GM23338 (cell line): Measurements from ENCODE around the gene ITPR3. TPM values are rescaled to one million over a fixed set of nuclear protein-coding genes. Genes with fewer than 3 reads are reported as not detected.

Source experiments
- ATAC-seq: fragments of 200-7000 bp; cut with Tn5 transposase; 3 replicates; pipeline ENCODE4 v1.9.1; 2020
- DNase-seq: peaks from one replicate; pipeline ENCODE4 v3.0.0-alpha.2; 2015; ENCODE audit warnings: low spot score
- H2AFZ ChIP-seq: fragments of 200-600 bp; sonication (generic); 2 replicates; pipeline ENCODE4 v1.8.0; 2016; ENCODE audit warnings: antibody characterized with exemption, mild to moderate bottlenecking, moderate library complexity
- H3F3A ChIP-seq: fragments of 200-600 bp; sonication (generic); replicated peaks from 2 replicates; pipeline ENCODE4 v1.8.0; 2017; ENCODE audit warnings: antibody characterized with exemption, mixed run types, low read depth
- H3K27ac ChIP-seq: fragments of 200-600 bp; sonication (generic); 2 replicates; pipeline ENCODE4 v1.6.1; 2016; ENCODE audit warnings: low read depth
- H3K27me3 ChIP-seq: fragments of 200-600 bp; sonication (generic); 2 replicates; pipeline ENCODE4 v1.8.0; 2016; ENCODE audit warnings: mild to moderate bottlenecking, mixed run types, moderate library complexity; ENCODE audit not compliant: insufficient read depth
- H3K36me3 ChIP-seq: fragments of 200-600 bp; sonication (generic); 2 replicates; pipeline ENCODE4 v1.8.0; 2016; ENCODE audit warnings: mild to moderate bottlenecking; ENCODE audit not compliant: insufficient read depth
- H3K4me1 ChIP-seq: fragments of 200-600 bp; sonication (generic); 2 replicates; pipeline ENCODE4 v1.8.0; 2016; ENCODE audit warnings: mild to moderate bottlenecking, moderate library complexity; ENCODE audit not compliant: insufficient read depth
- H3K4me2 ChIP-seq: fragments of 200-600 bp; sonication (generic); 2 replicates; pipeline ENCODE4 v1.7.1; 2017; ENCODE audit warnings: mixed run types
- H3K4me3 ChIP-seq: fragments of 200-600 bp; sonication (generic); 2 replicates; pipeline ENCODE4 v1.6.1; 2016; ENCODE audit warnings: mixed run types
- H3K79me2 ChIP-seq: fragments of 200-600 bp; sonication (generic); replicated peaks from 2 replicates; pipeline ENCODE4 v1.8.0; 2017; ENCODE audit warnings: mild to moderate bottlenecking; ENCODE audit not compliant: insufficient read depth
- H3K9me2 ChIP-seq: fragments of 200-600 bp; sonication (generic); 2 replicates; pipeline ENCODE4 v1.8.0; 2017; ENCODE audit not compliant: insufficient read depth
- H4K20me1 ChIP-seq: fragments of 200-600 bp; sonication (generic); replicated peaks from 2 replicates; pipeline ENCODE4 v1.8.0; 2017; ENCODE audit warnings: mild to moderate bottlenecking; ENCODE audit not compliant: insufficient read depth
- H3K27ac Mint-ChIP-seq: 2 replicates; pipeline ENCODE4 v1.8.0; 2020; ENCODE audit warnings: inconsistent platforms, mild to moderate bottlenecking, moderate library complexity, mixed read lengths
- H3K27me3 Mint-ChIP-seq: 3 replicates; pipeline ENCODE4 v1.8.0; 2022; ENCODE audit warnings: low read depth, mild to moderate bottlenecking, moderate library complexity, mixed read lengths, inconsistent platforms; ENCODE audit not compliant: insufficient read depth, poor library complexity
- H3K36me3 Mint-ChIP-seq: 3 replicates; pipeline ENCODE4 v1.8.0; 2021; ENCODE audit warnings: low read depth, mild to moderate bottlenecking, inconsistent platforms, moderate library complexity, mixed read lengths
- H3K4me1 Mint-ChIP-seq: 3 replicates; pipeline ENCODE4 v1.8.0; 2020; ENCODE audit warnings: mild to moderate bottlenecking, inconsistent platforms, mixed read lengths
- H3K4me3 Mint-ChIP-seq: 3 replicates; pipeline ENCODE4 v1.8.0; 2021; ENCODE audit warnings: moderate library complexity, mild to moderate bottlenecking, inconsistent platforms, mixed read lengths
- H3K9me3 Mint-ChIP-seq: 3 replicates; pipeline ENCODE4 v1.8.0; 2020; ENCODE audit warnings: moderate library complexity, mild to moderate bottlenecking, inconsistent platforms, mixed read lengths
- CREB1 ChIP-seq: fragments of 250-450 bp; sonication (Bioruptor Pico); IDR thresholded peaks from 2 replicates; pipeline ENCODE4 v1.5.0; 2020; ENCODE audit warnings: low read depth, mild to moderate bottlenecking, moderate library complexity
- CTCF ChIP-seq, 2 experiments: fragments of 200-600 bp in 1 of 2; sonication (generic) in 1 of 2; conservative IDR thresholded peaks; 2 replicates each; pipeline versions ENCODE4 v1.5.1 to v1.6.1; 2016 to 2017; ENCODE audit warnings: antibody characterized with exemption in 2 of 2, low read depth in 2 of 2, mild to moderate bottlenecking in 2 of 2, moderate library complexity in 1 of 2
- EZH2 ChIP-seq: fragments of 200-600 bp; sonication (generic); IDR thresholded peaks from one replicate; pipeline ENCODE4 v1.8.0; 2017; ENCODE audit warnings: antibody characterized with exemption, mild to moderate bottlenecking, low read depth; ENCODE audit not compliant: unreplicated experiment
- JUNB ChIP-seq: IDR thresholded peaks from one replicate; pipeline ENCODE4 v1.6.1; 2016; ENCODE audit warnings: antibody characterized with exemption; ENCODE audit not compliant: unreplicated experiment
- NANOG ChIP-seq: IDR thresholded peaks from 2 replicates; pipeline ENCODE4 v1.6.1; 2016; ENCODE audit warnings: antibody characterized with exemption, borderline replicate concordance
- POLR2AphosphoS5 ChIP-seq: IDR thresholded peaks from 2 replicates; pipeline ENCODE4 v1.6.1; 2016; ENCODE audit warnings: antibody characterized with exemption, low read depth
- REST ChIP-seq: IDR thresholded peaks from one replicate; pipeline ENCODE4 v1.6.1; 2018; ENCODE audit warnings: antibody characterized with exemption; ENCODE audit not compliant: unreplicated experiment
- ZNF331 ChIP-seq: fragments of 250-450 bp; sonication (Bioruptor Pico); IDR thresholded peaks from 2 replicates; pipeline ENCODE4 v1.5.0; 2020; ENCODE audit warnings: low read depth, mild to moderate bottlenecking, moderate library complexity
- polyA plus RNA-seq: library from polyadenylated mRNA; unstranded; fragments of >200 nt; fragmentation: Nextera tagmentation; extraction: Ambion mirVana; gene quantifications from 2 replicates; pipeline ENCODE4 v1.2.1, GENCODE V29; 2016
- total RNA-seq: library from RNA; depleted of rRNA; stranded (reverse); fragments of >200 nt; shearing (Covaris generic); gene quantifications from 2 replicates; pipeline ENCODE4 v1.2.3, GENCODE V29; 2014

Gene ITPR3
- total and polyA plus RNA-seq, 2 experiments from 2014 or later = 7.3 to 31.9 TPM

GRCh38 chr6:33731035-33731434 lies 109.9 kb downstream of the ITPR3 start (continued):
- TF ChIP-seq CTCF (conservative IDR thresholded peaks at IDR 0.05; ENCODE audit: low read depth in 2 of 2) (no peak), JUNB (no peak), CREB1 (CRISPR knock-in tag) (no peak), EZH2 (no peak), NANOG (no peak), POLR2AphosphoS5 (no peak), ZNF331 (CRISPR knock-in tag) (no peak), REST (no peak)

GRCh38 chr6:33731751-33732282 lies 110.7 kb downstream of the ITPR3 start:
- Mint-ChIP-seq H3K9me3 (no peaks in the 10 kb centered on the region), H3K27ac (no peak overlapping the region), H3K4me1 (no peaks in the 10 kb centered on the region; the same call in 2 of the 3 replicates), H3K27me3 (peaks cover 7% of the 10 kb centered on the region), H3K4me3 (no peak overlapping the region), H3K36me3 (no peaks in the 10 kb centered on the region)
- H2AFZ ChIP-seq = no peak overlapping the region
- no peaks in the 10 kb centered on the region for H3F3A ChIP-seq
- no peak overlapping the region for H3K4me2 ChIP-seq
- no peak overlapping the region for H3K27ac ChIP-seq
- H3K9me2 ChIP-seq = no peaks in the 10 kb centered on the region
- H3K4me3 ChIP-seq = no peak overlapping the region
- no peaks in the 10 kb centered on the region; the same call in 1 of the 2 replicates for H3K36me3 ChIP-seq
- no peaks in the 10 kb centered on the region for H3K4me1 ChIP-seq
- no peak for TF ChIP-seq NANOG
- no peak for TF ChIP-seq JUNB
- no peaks in the 10 kb centered on the region for H4K20me1 ChIP-seq
- H3K27me3 ChIP-seq = no peaks in the 10 kb centered on the region
- DNase-seq = no peak
- no peaks in the 10 kb centered on the region for H3K79me2 ChIP-seq
- no peak for ATAC-seq

GRCh38 chr6:33732385-33732784 lies 111.3 kb downstream of the ITPR3 start:
- Mint-ChIP-seq H3K27me3 (peaks cover 10% of the 10 kb centered on the region), H3K36me3 (no peaks in the 10 kb centered on the region), H3K4me1 (no peaks in the 10 kb centered on the region), H3K27ac (no peak overlapping the region), H3K4me3 (no peak overlapping the region), H3K9me3 (no peaks in the 10 kb centered on the region)
- Histone ChIP-seq H3K4me1 (no peaks in the 10 kb centered on the region), H4K20me1 (no peaks in the 10 kb centered on the region), H3K79me2 (no peaks in the 10 kb centered on the region), H2AFZ (no peak overlapping the region), H3K4me3 (no peak overlapping the region), H3K9me2 (no peaks in the 10 kb centered on the region), H3K27ac (no peak overlapping the region), H3K27me3 (no peaks in the 10 kb centered on the region), H3K4me2 (no peak overlapping the region), H3K36me3 (no peaks in the 10 kb centered on the region; the same call in 1 of the 2 replicates), H3F3A (no peaks in the 10 kb centered on the region)
- ATAC-seq = no peak
- no peak for DNase-seq
- TF ChIP-seq EZH2 = no peak
